Nucleus accumbens (tissue), 56 donors: ENCODE data around the gene NAA38.

Source experiments
- DNase-seq, 56 donors: peaks; one replicate each; lab custom pipeline; 2025; lab: John Stamatoyannopoulos, UW

NAA38 gene, protein sequence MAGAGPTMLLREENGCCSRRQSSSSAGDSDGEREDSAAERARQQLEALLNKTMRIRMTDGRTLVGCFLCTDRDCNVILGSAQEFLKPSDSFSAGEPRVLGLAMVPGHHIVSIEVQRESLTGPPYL

DNA sequence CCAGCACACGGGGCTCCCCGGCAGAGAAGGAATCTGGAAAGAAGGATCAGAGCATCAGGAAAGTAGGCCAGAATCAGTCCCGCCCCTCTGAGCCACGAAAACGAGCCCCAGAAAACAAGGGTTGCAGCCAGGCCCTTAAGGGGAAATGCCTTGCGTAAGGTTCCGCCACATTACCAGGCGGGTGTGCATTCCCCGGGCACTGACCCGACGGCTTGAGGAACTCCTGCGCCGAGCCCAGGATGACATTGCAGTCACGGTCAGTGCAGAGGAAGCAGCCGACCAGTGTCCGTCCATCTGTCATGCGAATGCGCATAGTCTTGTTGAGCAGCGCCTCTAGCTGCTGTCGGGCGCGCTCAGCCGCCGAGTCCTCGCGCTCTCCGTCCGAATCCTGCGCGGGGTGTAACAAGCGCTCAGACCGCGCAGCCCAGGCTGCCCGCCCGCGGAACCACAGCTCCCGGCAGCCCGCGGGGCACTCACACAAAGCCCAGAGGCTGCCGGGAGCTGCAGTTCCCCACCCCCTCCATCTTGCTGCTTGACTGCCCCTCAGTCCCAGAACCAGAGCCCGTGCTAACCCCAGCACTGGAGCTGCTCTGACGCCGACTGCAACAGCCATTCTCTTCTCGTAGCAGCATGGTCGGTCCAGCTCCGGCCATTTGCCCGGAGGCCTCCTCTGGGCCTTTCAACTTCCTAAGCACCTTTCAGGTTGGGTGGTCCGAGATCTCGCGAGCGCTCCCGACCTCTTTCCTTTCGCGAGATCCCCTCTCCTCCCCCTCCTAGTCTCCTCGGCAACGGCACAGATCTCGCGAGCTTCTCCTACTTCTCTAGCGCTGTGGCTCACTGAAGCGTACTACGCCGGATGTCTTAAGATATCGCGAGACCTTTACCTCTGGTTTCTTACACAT lies at the start of gene NAA38:
Gene NAA38 (minus strand): TSS at position 749 of the 902 bp plus-strand sequence. CDS start 96 bp downstream, at position 653.
- peak; percentile 78 to 100 (median 98) for DNase-seq

DNA sequence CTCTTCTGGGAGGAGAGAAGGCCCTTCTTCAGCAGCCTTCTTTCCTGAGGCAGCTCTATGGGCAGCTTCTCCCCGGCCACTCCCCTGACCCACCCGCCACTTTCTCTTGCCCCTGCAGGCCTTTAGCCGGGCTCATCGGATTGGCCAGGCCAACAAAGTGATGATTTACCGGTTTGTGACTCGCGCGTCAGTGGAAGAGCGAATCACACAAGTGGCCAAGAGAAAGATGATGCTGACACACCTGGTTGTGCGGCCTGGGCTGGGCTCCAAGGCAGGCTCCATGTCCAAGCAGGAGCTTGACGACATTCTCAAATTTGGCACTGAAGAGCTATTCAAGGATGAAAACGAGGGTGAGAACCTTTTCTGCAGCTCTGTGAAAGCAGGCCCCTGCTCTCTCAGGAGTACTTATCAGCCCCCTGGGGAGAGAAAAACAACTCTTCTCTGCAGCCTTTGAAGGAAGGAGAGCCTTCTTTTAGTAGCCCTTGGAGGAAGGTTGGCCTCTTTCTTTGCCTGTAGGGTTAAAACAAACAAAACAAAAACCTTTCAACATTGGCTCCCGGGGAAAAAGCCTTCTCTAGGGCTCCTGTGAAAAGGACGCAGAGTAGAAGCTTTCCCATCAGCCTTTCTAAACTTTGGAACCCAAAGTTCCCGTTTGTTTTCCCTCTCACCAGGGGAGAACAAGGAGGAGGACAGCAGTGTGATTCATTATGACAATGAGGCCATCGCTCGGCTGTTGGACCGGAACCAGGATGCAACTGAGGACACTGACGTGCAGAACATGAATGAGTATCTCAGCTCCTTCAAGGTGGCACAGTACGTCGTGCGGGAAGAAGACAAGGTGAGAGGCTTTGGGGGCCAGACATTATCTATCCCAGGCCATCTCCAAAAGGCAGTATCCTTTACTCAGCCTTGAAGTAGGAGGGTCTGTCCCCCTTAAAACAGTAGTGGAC lies 46.1 kb upstream of the NAA38 start:
- no peak for DNase-seq

DNA sequence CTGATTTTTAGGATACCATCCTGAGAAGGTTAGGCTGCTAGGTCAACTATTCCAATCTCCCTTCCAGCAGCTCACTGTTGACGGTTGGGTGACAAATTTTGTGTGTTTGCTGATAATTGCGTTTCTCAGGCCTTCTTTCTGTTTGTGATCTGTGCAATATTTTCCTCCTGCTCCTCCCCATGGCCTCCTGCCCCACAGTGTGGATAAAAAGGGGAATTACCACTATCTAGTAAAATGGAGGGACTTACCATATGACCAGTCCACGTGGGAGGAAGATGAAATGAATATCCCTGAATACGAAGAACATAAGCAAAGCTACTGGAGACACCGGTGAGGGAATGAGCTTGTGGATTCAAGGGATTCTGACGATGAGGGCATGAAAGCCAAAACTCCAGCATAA lies 40.4 kb upstream of the NAA38 start:
- peak in 15 of 56 donors; percentile 4 to 50 (median 16) for DNase-seq

DNA sequence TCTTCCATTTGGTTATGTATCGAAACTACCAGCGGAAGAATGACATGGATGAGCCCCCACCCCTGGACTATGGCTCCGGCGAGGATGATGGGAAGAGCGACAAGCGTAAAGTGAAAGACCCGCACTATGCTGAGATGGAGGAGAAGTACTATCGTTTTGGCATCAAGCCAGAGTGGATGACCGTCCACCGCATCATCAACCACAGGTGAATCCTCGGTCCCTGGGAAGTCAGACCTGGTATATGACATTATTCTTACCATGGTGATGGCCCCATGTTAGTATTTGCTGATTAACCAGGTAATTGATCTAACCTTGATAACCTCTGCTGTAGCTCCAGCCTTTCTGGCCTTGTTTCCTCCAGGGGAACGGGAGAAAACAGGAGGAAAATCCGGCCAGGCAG lies 39.7 kb upstream of the NAA38 start:
- no peak for DNase-seq

DNA sequence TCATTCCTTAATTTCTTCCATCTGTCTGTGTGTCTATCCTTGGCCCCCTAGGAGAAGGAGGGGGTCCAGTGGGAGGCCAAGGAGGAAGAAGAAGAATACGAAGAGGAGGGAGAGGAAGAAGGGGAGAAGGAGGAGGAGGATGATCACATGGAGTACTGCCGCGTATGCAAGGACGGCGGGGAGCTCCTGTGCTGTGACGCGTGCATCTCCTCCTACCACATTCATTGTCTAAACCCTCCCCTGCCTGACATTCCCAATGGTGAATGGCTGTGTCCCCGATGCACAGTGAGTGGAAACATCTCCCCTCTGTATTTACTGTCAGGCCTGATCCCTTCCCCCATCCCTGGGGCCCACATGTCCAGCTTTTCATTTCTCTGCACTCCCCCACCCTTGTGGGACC lies 37.5 kb upstream of the NAA38 start:
- peak in 8 of 56 donors; percentile 16 to 49 (median 38) for DNase-seq

DNA sequence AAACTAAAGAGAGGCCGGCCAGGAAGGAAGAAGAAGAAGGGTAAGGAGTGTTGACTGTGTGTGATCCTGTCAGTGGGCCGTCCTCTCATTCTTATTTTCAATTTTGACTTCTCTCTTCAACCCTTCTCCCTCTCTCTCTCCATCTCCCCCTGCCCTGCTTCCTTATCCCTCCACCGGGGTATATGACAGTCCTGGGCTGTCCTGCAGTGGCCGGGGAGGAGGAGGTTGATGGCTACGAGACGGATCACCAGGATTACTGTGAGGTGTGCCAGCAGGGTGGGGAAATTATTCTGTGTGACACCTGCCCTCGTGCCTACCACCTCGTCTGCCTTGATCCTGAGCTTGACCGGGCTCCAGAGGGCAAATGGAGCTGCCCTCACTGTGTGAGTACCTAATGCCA lies 36.9 kb upstream of the NAA38 start:
- no peak for DNase-seq

DNA sequence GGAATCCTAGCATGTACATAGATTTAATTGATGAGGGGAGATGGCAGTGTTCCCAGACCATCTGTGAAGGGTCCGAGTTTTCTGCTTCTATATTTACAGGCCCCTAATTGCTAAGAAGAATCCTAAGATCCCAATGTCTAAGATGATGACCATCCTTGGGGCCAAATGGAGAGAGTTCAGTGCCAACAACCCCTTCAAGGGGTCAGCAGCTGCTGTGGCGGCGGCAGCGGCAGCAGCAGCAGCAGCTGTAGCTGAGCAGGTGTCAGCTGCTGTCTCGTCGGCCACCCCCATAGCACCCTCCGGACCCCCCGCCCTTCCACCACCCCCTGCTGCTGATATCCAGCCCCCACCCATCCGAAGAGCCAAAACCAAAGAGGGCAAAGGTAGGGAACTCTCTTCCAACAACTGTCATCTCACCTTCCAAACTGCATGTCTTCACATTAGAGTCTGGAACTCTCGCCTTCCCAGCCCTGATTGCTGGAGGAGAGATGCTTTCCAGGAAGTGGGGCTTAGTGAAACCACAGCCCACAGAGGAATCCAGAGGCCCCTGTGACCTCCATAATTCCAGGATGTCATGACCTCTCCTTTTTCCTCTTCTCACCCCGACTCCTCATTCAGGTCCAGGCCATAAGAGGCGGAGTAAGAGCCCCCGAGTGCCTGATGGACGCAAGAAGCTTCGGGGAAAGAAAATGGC lies 36.0 kb upstream of the NAA38 start:
- no peak for DNase-seq

DNA sequence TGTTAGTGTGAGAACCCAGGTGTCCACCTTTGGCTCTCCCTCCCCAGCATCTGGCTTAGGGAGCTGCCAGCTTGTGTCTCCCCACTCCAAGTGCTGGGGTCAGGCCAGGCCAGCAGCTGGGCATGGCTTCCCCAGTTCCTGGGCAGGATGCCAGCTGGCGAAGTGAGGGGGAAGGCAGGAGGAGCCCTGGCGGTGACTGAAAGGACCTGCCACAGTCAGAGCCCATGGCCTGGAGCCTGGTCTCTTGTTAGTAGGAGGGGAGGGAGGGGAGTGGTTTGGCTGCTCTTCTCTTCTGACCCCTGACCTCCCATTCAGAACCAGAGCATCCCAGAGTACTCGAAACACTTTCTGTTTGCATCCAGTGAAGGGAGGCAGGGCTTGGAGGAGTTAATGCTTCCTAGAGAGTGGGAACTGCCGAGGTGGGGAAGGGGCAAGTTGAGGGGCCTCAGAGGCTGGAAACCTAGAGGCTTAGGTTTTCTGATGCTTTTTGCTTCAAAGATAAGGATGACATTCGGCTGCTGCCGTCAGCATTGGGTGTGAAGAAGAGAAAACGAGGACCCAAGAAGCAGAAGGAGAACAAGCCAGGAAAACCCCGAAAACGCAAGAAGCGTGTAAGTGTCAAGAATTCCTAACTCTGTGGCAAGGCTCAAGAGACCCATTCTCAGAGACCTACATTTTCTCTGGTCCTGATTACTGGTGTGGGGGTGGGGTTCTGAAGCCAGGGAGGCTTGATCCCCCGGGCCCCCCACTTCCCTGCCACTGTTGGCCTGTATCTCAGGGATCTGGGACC lies 32.0 kb upstream of the NAA38 start:
- peak; percentile 50 to 99 (median 93) for DNase-seq

DNA sequence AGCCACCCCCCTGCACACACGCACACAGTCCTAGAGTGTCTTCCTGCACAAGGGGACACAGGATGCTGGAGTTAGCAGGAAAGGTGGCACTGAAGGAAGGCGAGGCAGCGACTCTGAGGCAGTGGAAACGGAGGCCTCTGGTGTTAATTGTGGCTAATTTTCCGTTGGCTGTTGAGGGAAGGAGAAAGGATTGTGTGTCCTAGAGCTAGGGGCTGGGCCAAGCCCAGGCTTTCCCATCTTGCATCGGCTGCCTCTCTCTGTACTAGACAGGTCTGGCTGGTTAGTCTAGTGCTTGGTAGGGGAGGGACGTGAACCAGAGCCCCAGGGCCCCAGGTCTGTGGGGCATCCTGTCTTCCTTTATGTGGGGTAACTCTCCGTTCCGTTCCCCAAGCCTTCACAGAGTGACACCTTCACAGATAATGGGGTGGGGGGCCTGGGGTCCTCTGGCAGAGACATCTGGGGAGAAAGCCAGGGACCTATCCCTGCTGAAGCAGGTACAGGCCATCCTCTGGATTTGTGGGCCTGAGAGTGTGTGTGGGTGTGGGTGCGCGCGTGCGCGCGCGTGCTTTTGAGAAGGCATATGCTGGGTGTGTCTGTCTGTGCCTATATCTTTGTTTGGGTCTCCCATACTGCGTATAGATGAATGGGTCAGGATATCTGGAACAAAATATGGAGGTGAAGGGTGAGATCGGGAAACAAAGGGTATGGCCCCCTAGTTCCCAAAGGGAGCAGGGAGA lies 31.0 kb upstream of the NAA38 start, which contains the start of gene CHD3:
Gene CHD3 (plus strand): TSS at position 606 of the 737 bp plus-strand sequence. CDS start 212 bp downstream, outside the sequence.
- peak in 8 of 56 donors; percentile 9 to 40 (median 22) for DNase-seq

DNA sequence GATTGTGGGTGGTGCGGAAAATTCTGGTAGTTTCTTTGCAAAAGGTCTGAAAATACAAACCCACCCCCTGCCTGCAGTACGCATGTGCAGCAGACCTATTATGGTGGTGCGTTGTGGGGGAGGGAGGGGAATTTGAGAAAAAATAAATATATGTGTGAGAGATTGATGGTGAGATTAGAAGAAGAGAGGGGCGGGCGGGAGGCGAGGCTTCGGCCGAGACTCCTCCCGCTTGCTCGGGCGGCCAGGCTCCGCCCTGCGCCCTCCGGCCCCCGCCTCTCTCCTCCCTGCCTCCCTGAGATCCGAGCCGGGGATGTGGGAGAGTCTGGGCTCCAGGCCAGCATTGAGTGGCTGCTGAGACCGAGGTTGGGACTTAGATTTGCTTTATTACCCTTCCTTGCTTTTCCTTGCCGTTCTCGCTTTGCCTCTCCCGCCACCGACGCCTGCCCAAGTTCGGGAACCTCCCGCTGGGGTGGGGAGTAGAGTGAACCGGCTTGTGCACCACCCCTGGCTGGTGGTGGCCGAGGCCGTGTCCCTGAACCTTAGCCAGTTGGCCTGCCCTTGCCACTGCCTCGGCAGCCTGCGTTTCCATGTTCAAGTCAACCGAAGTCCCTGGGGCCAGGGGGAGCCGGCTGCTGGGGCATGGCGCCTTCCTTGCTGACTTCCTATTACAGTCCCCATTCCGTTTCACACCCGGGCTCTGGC lies 30.3 kb upstream of the NAA38 start:
- peak in 55 of 56 donors; percentile 34 to 93 (median 80) for DNase-seq

DNA sequence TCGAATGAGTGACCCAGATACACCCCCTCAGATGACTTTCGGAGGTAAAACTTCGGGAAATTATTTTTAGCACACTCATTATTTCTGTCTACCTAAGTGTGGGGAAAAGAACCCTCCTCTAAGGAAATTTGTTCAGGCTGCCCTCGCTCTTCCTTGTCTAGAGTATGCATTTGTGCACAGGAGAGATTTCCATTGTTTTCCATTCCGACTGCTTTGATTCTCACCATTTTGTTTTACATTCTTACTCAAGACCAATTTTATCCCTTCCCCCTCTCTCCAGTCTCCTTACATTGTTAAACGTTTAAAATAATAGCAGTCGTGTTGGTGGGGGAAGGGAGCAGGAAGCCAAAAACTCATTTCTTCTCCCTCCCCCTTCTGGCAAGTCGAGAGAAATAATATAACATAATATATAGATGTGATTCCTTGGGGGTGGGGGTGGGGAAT lies 29.7 kb upstream of the NAA38 start:
- DNase-seq = no peak

DNA sequence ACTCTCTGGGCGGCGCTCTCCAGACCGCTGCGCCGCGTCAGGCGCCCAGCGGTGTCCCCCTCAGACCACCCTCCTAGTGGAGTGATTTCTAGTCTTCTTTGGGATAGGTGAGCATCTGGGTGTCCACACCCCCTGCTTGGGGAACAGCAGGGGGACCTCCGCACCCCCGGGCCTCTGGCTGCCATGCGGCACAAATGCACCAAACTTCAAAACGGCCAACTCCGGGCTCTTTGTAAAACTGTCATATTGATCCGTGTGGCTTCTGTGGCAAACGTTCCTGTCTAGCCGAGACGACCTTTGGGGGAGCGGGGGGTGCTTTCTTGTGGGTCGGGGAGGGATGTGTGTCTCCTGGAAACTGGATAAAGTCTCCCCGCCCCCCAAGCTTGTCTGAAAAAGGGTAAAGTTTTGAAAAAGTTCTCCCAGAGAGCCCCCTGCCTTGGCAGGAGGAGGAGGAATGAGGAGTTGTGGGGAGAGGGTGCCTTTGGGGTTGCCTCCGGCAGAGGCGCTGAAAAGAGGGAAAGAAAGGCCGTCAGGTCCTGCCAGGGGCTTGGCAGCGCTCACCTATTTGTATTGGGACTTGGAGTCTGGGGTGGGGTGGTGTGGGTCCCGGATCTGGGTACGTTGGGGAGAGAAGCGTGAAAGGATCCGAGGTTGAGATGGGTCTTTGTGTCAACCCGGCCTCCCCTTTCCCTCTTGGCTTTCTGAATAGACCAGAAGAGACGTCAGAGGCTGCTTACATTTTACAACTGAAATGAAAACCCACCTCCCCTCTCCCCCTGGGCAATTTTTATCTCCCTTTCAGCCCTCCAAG lies 29.1 kb upstream of the NAA38 start:
- peak in 4 of 56 donors; percentile 14 to 45 (median 24) for DNase-seq

DNA sequence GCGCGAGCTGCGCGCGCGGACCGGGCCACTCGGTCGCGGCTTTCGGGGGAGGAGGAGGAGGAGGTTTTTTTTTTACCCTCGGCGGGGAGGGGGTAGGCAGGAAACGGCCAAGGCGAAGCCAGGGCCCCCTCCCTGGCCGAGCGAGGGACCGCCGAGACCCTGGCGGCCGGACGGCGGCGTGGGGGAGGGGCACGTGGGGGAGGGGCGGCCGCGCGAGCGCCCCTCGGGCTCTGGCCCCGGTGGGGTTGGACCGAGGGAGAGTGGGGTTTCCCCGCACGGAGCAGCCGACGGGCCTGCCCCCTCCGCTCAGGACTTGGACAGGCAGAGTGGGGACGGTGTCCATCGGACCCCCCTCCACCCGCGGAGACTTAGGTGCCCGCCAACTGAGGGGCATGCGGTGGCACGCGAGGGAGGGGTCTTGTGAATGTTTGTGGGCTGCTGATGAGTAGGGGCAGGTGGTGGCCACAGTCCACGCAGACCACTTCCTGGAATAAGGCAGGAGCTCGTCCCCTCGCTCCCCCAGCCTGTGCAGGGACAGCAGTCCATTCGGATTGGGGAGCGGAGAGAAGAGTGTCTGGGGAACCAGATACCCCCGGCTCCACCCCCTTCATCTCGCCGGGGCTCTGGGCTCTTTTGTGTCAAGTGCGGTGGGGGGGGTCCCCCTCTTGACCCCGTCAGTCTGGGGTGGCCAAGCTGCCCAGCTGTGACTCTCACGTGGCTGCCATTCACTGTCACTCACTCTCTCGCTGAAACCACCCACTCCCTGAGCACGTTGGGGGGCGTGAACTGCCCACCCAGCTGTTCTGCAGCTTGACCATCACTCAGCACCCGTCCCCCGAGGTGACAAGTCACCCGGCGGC lies 28.2 kb upstream of the NAA38 start:
- peak in 11 of 56 donors; percentile 4 to 55 (median 24) for DNase-seq

DNA sequence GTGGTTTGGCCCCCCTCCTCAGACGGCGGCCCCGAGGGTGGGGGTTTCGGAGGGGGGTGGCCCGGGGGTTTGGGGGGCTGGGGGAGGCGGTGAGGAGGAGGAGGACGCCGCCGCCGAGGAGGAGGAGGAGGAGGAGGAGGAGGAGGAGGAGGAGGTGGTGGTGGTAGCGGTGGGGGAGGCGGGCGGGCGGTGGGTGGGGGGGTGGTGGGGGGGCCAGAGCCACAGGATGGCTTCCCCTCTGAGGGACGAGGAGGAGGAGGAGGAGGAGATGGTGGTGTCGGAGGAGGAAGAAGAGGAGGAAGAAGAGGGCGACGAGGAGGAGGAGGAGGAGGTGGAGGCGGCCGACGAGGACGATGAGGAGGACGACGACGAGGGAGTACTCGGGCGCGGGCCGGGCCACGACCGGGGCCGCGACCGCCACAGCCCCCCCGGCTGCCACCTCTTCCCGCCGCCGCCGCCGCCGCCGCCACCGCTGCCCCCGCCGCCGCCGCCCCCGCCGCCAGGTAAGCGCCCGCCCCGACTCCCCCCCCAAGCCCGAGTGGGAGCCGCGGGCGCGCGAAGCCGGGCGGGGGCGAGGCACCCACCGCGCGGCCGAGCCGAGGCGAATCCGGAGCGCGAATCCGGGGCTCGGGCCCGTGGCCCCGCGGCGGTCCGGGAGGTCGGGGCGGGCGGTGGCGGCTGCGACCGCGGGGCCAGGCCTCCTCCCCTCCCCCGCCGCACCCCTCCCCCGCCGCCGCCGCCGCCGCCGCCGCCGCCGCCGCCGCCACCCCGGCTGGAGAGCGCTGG lies 27.4 kb upstream of the NAA38 start:
- DNase-seq = peak in 1 of 56 donors; percentile 44

DNA sequence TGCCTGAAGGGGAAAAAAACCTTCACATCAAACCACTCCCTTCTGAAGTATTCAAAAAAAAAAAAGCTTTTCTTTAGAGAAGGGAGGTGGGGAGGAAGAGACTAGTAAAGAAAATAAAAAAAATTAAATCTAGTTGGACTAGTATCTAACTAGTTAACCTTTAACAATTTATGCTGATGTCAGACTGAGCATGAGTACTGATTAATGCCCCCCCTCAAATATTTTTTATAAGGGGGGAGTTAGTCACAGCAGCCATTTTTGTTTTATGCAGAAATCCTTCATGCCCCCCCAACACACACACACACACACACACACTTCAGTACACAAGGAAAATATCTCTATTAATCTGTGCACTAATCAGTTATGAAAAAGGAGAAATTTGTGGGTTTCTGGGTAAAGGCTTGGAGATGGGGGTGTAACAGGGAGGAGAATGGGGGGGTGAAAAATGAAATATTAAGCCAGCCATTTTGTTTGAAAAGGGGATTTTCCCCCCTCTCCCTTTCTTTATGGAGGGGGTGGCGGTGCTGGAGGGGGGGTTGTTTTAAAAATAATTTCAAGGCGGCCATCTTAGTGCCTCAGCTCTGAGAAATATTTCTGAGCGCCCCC lies 26.5 kb upstream of the NAA38 start:
- no peak for DNase-seq
